ENCODE results near the gene UQCRC2. TPM values are rescaled to one million over a fixed set of nuclear protein-coding genes. Genes with fewer than 3 reads are reported as not detected.

The UQCRC2 gene
- total RNA-seq, 1 donor from 2014 or later: 194 TPM

GRCh38 chr16:22007509-22008214 is 54.5 kb downstream of the UQCRC2 start, which contains the start of gene MOSMO:
Gene MOSMO (plus strand): TSS chr16:22008111. CDS start chr16:22008302, 191 bp downstream.
- Mint-ChIP-seq H3K4me1 (ENCODE audit: unreplicated experiment) (peaks cover 15% of the 10 kb centered on the region), H3K9me3 (ENCODE audit: unreplicated experiment) (no peaks in the 10 kb centered on the region), H3K27ac (ENCODE audit: unreplicated experiment) (no peak within 1 kb of the TSS), H3K4me3 (ENCODE audit: unreplicated experiment) (peak within 1 kb of the TSS; percentile 94), H3K27me3 (ENCODE audit: unreplicated experiment) (peaks cover 2% of the 10 kb centered on the region), H3K36me3 (ENCODE audit: low read depth, unreplicated experiment) (no peaks in the 10 kb centered on the region)
- DNase-seq (ENCODE audit: low spot score): peak; percentile 41
- no peak for TF ChIP-seq CTCF (IDR thresholded peaks at IDR 0.05; ENCODE audit: unreplicated experiment)

GRCh38 chr16:22008215-22009059 is 55.3 kb downstream of the UQCRC2 start:
- H3K9me3 Mint-ChIP-seq (ENCODE audit: unreplicated experiment): no peaks in the 10 kb centered on the region
- peaks cover 2% of the 10 kb centered on the region for H3K27me3 Mint-ChIP-seq (ENCODE audit: unreplicated experiment)
- no peak overlapping the region for H3K27ac Mint-ChIP-seq (ENCODE audit: unreplicated experiment)
- no peaks in the 10 kb centered on the region for H3K36me3 Mint-ChIP-seq (ENCODE audit: low read depth, unreplicated experiment)
- peak overlapping the region; percentile 94 for H3K4me3 Mint-ChIP-seq (ENCODE audit: unreplicated experiment)
- TF ChIP-seq CTCF (IDR thresholded peaks at IDR 0.05; ENCODE audit: unreplicated experiment): no peak
- peaks cover 16% of the 10 kb centered on the region for H3K4me1 Mint-ChIP-seq (ENCODE audit: unreplicated experiment)
- DNase-seq (ENCODE audit: low spot score): peak; percentile 35

GRCh38 chr16:22010902-22011301 is 57.7 kb downstream of the UQCRC2 start:
- no peak overlapping the region for H3K27ac Mint-ChIP-seq (ENCODE audit: unreplicated experiment)
- no peaks in the 10 kb centered on the region for H3K9me3 Mint-ChIP-seq (ENCODE audit: unreplicated experiment)
- H3K27me3 Mint-ChIP-seq (ENCODE audit: unreplicated experiment): peaks cover 2% of the 10 kb centered on the region
- no peak for DNase-seq (ENCODE audit: low spot score)
- H3K4me1 Mint-ChIP-seq (ENCODE audit: unreplicated experiment): peaks cover 16% of the 10 kb centered on the region
- H3K36me3 Mint-ChIP-seq (ENCODE audit: low read depth, unreplicated experiment): no peaks in the 10 kb centered on the region
- H3K4me3 Mint-ChIP-seq (ENCODE audit: unreplicated experiment): no peak overlapping the region
- no peak for TF ChIP-seq CTCF (IDR thresholded peaks at IDR 0.05; ENCODE audit: unreplicated experiment)

GRCh38 chr16:22012241-22012640 is 59.1 kb downstream of the UQCRC2 start:
- Mint-ChIP-seq H3K27ac (ENCODE audit: unreplicated experiment) (no peak overlapping the region), H3K27me3 (ENCODE audit: unreplicated experiment) (peaks cover 2% of the 10 kb centered on the region), H3K4me3 (ENCODE audit: unreplicated experiment) (no peak overlapping the region), H3K36me3 (ENCODE audit: low read depth, unreplicated experiment) (no peaks in the 10 kb centered on the region), H3K4me1 (ENCODE audit: unreplicated experiment) (peaks cover 11% of the 10 kb centered on the region), H3K9me3 (ENCODE audit: unreplicated experiment) (no peaks in the 10 kb centered on the region)
- TF ChIP-seq CTCF (IDR thresholded peaks at IDR 0.05; ENCODE audit: unreplicated experiment): no peak
- no peak for DNase-seq (ENCODE audit: low spot score)

GRCh38 chr16:22013486-22013885 is 60.3 kb downstream of the UQCRC2 start:
- peaks cover 9% of the 10 kb centered on the region for H3K4me1 Mint-ChIP-seq (ENCODE audit: unreplicated experiment)
- no peaks in the 10 kb centered on the region for H3K9me3 Mint-ChIP-seq (ENCODE audit: unreplicated experiment)
- TF ChIP-seq CTCF (IDR thresholded peaks at IDR 0.05; ENCODE audit: unreplicated experiment): no peak
- peaks cover 2% of the 10 kb centered on the region for H3K27me3 Mint-ChIP-seq (ENCODE audit: unreplicated experiment)
- no peak for DNase-seq (ENCODE audit: low spot score)
- no peak overlapping the region for H3K27ac Mint-ChIP-seq (ENCODE audit: unreplicated experiment)
- H3K4me3 Mint-ChIP-seq (ENCODE audit: unreplicated experiment): no peak overlapping the region
- H3K36me3 Mint-ChIP-seq (ENCODE audit: low read depth, unreplicated experiment): no peaks in the 10 kb centered on the region

Data from endothelial cell (in vitro differentiated cells).